CD4-positive, alpha-beta T cell treated with Interleukin-15 for 1 hour (primary cell): ENCODE measurements around the gene SESTD1.
"Not testable (repeated sequence)": the region's sequence is repeated elsewhere in the genome, so short reads cannot be mapped to it uniquely, and the experiment has no call there.

Source experiments
- DNase-seq: peaks from one replicate; pipeline ENCODE4 v3.0.0-alpha.2; 2020

SESTD1 gene

GRCh38 chr2:179265082-179265510, 464 bp upstream of the SESTD1 start:
- DNase-seq: peak; percentile 18

GRCh38 chr2:179263446-179264367, 925 bp downstream of the SESTD1 start:
- peak; percentile 21 for DNase-seq

- DNase-seq: no peak
Observed at GRCh38 chr2:179263015-179263414, 1.6 kb downstream of the SESTD1 start.

- DNase-seq: no peak
Observed at GRCh38 chr2:179262077-179262660, 2.5 kb downstream of the SESTD1 start.

GRCh38 chr2:179261151-179261825, 3.3 kb downstream of the SESTD1 start:
- DNase-seq: no peak

GRCh38 chr2:179260224-179260623, 4.4 kb downstream of the SESTD1 start:
- no peak for DNase-seq

GRCh38 chr2:179255129-179255528, 9.5 kb downstream of the SESTD1 start:
- no peak for DNase-seq

- DNase-seq: no peak
Observed at GRCh38 chr2:179253226-179253625, 11.4 kb downstream of the SESTD1 start.

GRCh38 chr2:179252423-179252822, 12.2 kb downstream of the SESTD1 start:
- no peak for DNase-seq

GRCh38 chr2:179251870-179252269, 12.8 kb downstream of the SESTD1 start:
- DNase-seq: no peak

- no peak for DNase-seq
Observed at GRCh38 chr2:179250848-179251504, 13.7 kb downstream of the SESTD1 start.

GRCh38 chr2:179250095-179250494, 14.5 kb downstream of the SESTD1 start:
- no peak for DNase-seq

GRCh38 chr2:179248024-179248348, 16.6 kb downstream of the SESTD1 start:
- DNase-seq: no peak

- no peak for DNase-seq
Observed at GRCh38 chr2:179247318-179248023, 17.2 kb downstream of the SESTD1 start.

- not testable (repeated sequence) for DNase-seq
Observed at GRCh38 chr2:179245843-179246242, 18.8 kb downstream of the SESTD1 start.

GRCh38 chr2:179243046-179243445, 21.6 kb downstream of the SESTD1 start:
- no peak for DNase-seq

GRCh38 chr2:179240481-179241451, 23.9 kb downstream of the SESTD1 start:
- no peak for DNase-seq

GRCh38 chr2:179239838-179240237, 24.8 kb downstream of the SESTD1 start:
- DNase-seq: no peak

GRCh38 chr2:179239195-179239594, 25.4 kb downstream of the SESTD1 start:
- no peak for DNase-seq

GRCh38 chr2:179238027-179238426, 26.6 kb downstream of the SESTD1 start:
- no peak for DNase-seq

- DNase-seq: no peak
Observed at GRCh38 chr2:179237209-179237946, 27.3 kb downstream of the SESTD1 start.
